Breast epithelium (tissue), 4 donors: ENCODE data around the gene RTL5. TPM values are rescaled to one million over a fixed set of nuclear protein-coding genes. Genes with fewer than 3 reads are reported as not detected.

Experiments
- DNase-seq, 2 donors: peaks; one replicate each; pipeline ENCODE4 v3.0.0-alpha.2; 2019; ENCODE audit warnings: low spot score in 2 of 2
- H3K27ac ChIP-seq, 2 donors: fragments of 200-600 bp; sonication (generic) in 1 of 2; one replicate each; pipeline ENCODE4 v1.5.1; 2016 to 2019; ENCODE audit warnings: mild to moderate bottlenecking in 1 of 2
- H3K27me3 ChIP-seq, 2 donors: fragments of 200-600 bp; sonication (generic) in 1 of 2; one replicate each; pipeline versions ENCODE4 v1.5.1 to v1.6.0; 2017 to 2019; ENCODE audit warnings: control low read depth in 1 of 2, mild to moderate bottlenecking in 1 of 2
- H3K36me3 ChIP-seq: fragments of 200-600 bp; one replicate; pipeline ENCODE4 v1.5.1; 2019
- H3K4me1 ChIP-seq, 2 donors: fragments of 200-600 bp; sonication (generic); one replicate each; pipeline ENCODE4 v1.5.1; 2016 to 2019; ENCODE audit warnings: control low read depth in 1 of 2
- H3K4me3 ChIP-seq, 3 donors: fragments of 200-600 bp; sonication (generic); 1 replicate in 2 of 3; 2 replicates in 1 of 3; pipeline ENCODE4 v1.5.1; 2016 to 2019; ENCODE audit warnings: mild to moderate bottlenecking in 3 of 3, moderate library complexity in 2 of 3
- H3K9me3 ChIP-seq, 2 donors: fragments of 200-600 bp; sonication (generic) in 1 of 2; one replicate each; pipeline ENCODE4 v1.5.1; 2016 to 2019; ENCODE audit warnings: control low read depth in 1 of 2
- CTCF ChIP-seq, 3 donors: fragments of 450-650 bp; IDR thresholded peaks; one replicate each; pipeline ENCODE4 v1.5.1; 2016 to 2017; ENCODE audit warnings: antibody characterized with exemption in 3 of 3, mild to moderate bottlenecking in 3 of 3, moderate library complexity in 3 of 3
- POLR2A ChIP-seq: fragments of 450-650 bp; IDR thresholded peaks from one replicate; pipeline ENCODE4 v1.6.1; 2016; ENCODE audit warnings: antibody characterized with exemption, mild to moderate bottlenecking, moderate library complexity
- POLR2AphosphoS5 ChIP-seq, 3 donors: sonication (generic); formaldehyde crosslinking; IDR thresholded peaks; one replicate each; pipeline ENCODE4 v1.6.1; 2017; ENCODE audit warnings: antibody characterized with exemption in 3 of 3
- intact Hi-C: fragments of 100-400 bp; cut with DNase I; formaldehyde crosslinking; loops from one replicate; pipeline ENCODE4 v1.15.1; 2023; ENCODE audit warnings: low total_unique reads
- total RNA-seq, 3 donors: library from RNA; depleted of rRNA; stranded (reverse); fragments of >200 nt; gene quantifications; one replicate each; pipeline ENCODE4 v1.1.0, GENCODE V29; 2016

RTL5 gene
- total RNA-seq, 3 donors from 2014 or later, result 3.3 to 5.0 (median 5.0) TPM

GRCh38 chrX:72079607-72080006, 52.1 kb downstream of the RTL5 start:
- H3K27ac ChIP-seq, result peak overlapping the region; percentile 55 to 63
- no peak for DNase-seq
- peaks cover 0 to 56% of the 10 kb centered on the region in 2 donors for H3K27me3 ChIP-seq
- no peaks in the 10 kb centered on the region for H3K4me1 ChIP-seq
- no peaks in the 10 kb centered on the region for H3K9me3 ChIP-seq
- H3K4me3 ChIP-seq, result peak overlapping the region in 2 of 3 donors; percentile 15 to 18
- H3K36me3 ChIP-seq, result no peaks in the 10 kb centered on the region
- intact Hi-C loops, result no loop called here
- TF ChIP-seq POLR2A, result no peak
- TF ChIP-seq CTCF (IDR thresholded peaks at IDR 0.05), result no peak
- TF ChIP-seq POLR2AphosphoS5 (IDR thresholded peaks at IDR 0.05), result no peak

- Histone ChIP-seq H3K36me3 (no peaks in the 10 kb centered on the region), H3K27ac (peak overlapping the region; percentile 55 to 63), H3K9me3 (no peaks in the 10 kb centered on the region), H3K27me3 (peaks cover 0 to 62% of the 10 kb centered on the region in 2 donors), H3K4me1 (no peaks in the 10 kb centered on the region), H3K4me3 (no peak overlapping the region)
- intact Hi-C loops, result no loop called here
- DNase-seq, result no peak
- TF ChIP-seq POLR2AphosphoS5 (IDR thresholded peaks at IDR 0.05) (no peak), POLR2A (no peak), CTCF (IDR thresholded peaks at IDR 0.05) (no peak)
Measured at GRCh38 chrX:72078411-72078810, 53.3 kb downstream of the RTL5 start.

Other genes with a start within 250 kb of the RTL5 start
- 1 to 10 TPM; 5.4 to 9.2 (median 5.8) TPM for gene NHSL2, start 221.1 kb downstream of the RTL5 start, total RNA-seq
- gene PIN4, start 49.8 kb upstream of the RTL5 start, total RNA-seq, result 10 to 100 TPM; 11.3 to 20.0 (median 12.5) TPM
- gene ERCC6L, start 107.1 kb upstream of the RTL5 start, total RNA-seq, result under 1 TPM in 2 of 3 donors, not detected in 1; 0.15 to 0.33 TPM
- 1,000 to 10,000 TPM in 2 of 3 donors, 100 to 1,000 TPM in 1; 849 to 1,764 (median 1,655) TPM for gene RPS4X, start 145.3 kb upstream of the RTL5 start, total RNA-seq
- gene CITED1, start 174.0 kb upstream of the RTL5 start, total RNA-seq, result 10 to 100 TPM in 2 of 3 donors, under 1 TPM in 1; 0.32 to 28.2 (median 24.6) TPM